Stimulated activated CD4-positive, alpha-beta T cell treated with anti-CD3 and anti-CD28 coated beads, Interleukin-2, amount 100 ng/mL, for 48 hours (primary cell): ENCODE data around the gene ZNF12.
"Not testable (repeated sequence)": the region's sequence is repeated elsewhere in the genome, so short reads cannot be mapped to it uniquely, and the experiment has no call there.

Experiments
- DNase-seq, 2 donors: peaks; one replicate each; pipeline ENCODE4 v3.0.0-alpha.2; 2020

The ZNF12 gene

DNA sequence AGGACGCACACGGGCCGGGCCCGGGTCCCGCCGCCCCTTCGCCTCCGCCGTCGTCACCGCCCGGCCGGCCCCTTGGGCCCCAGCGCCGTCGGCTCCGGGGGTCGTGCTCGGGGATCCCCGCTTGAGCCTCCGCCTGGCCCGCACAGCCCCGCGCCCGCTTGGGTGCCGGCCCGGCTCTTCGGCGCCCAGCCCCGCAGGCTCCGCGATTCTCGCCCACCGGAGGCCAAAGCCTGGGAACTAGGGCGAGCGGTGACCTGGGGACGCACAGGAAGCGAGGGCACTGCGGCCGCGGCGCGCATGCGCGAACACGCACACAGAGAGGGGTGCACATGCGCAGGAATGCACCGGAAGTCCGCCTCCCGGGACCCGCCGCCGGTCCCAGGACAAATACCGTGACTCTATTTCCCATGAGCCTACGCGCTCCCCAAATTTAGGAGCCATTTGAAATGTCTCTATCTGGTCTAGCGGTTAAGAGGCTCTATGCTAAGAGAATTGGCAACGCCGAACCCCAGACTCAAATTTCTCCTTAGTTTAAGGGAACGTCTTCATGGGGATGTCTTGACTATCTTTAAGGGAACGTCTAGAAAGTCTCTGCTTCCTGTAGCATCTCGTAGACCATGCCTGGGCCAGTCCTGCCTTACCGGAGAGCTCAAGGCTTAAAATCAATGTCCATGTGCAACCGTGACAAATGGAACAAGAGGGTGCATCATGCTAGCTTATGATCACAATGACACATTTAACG lies at the start of gene ZNF12:
Gene ZNF12, minus strand, starts transcription at position 282 of the 742 bp plus-strand sequence. CDS start 1,774 bp downstream, outside the sequence.
- DNase-seq: peak; percentile 95

DNA sequence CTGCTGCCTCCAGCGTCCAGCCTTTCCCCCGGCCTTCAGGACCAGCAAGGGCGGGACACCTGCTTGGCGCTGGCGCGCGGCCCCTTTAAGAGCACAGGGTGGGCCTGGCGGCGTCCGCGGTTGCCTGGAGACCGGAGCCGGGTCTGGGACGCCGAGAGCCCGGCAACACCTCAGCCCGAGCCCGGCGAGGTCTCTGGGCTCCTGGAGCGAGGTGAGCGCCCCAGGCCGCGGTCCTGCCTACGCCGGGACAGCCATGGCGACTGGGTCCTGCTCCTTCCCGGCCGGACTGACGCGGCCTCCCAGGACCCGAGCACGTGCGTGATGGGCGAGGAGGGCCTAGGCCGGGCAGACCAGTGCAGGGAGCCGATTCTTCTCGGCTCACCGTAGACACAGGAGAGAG lies 47.2 kb upstream of the ZNF12 start, which contains the start of gene RSPH10B2:
Gene RSPH10B2, plus strand, starts transcription at position 140 of the 400 bp plus-strand sequence. CDS start 3,575 bp downstream, outside the sequence.
- DNase-seq: not testable (repeated sequence)

DNA sequence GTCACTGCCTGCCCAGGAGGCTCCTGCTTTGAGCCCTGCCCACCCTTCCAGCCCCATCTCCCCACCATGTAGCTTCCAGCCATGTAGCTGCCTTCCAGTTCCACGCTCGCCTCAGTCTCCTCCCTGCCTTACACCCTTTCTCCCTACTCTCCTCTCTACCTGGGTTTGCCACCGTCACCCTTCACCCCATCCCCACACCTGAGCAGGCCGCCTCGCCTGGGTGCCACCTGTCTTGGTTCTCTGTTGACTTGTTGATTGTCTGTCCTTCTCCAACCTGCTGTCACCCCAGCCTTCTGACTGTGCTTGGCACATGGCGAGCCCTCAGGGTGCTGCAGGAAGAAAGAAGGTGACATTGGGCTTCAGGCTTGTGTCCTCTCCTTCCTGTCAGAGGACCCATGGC lies 43.4 kb upstream of the ZNF12 start:
- not testable (repeated sequence) for DNase-seq

DNA sequence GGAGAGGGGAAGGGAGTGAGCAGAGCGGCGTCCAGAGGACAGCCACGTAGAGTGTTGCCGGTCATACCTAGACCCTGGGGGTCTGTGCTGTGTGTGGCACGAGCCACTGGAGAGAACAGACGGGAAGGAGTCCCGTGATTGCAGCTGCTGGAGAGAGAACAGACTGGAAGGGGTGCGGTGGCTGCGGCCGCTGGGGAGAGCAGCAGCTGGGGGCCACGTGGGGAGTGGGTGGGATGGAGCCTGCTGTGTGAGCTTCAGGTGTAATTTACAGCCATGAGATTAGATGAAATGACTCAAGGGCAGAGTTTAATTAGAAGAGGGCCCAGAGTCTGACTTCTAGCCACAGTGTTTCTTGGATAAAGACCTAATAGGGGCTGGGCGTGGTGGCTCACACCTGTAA lies 42.6 kb upstream of the ZNF12 start:
- not testable (repeated sequence) for DNase-seq

DNA sequence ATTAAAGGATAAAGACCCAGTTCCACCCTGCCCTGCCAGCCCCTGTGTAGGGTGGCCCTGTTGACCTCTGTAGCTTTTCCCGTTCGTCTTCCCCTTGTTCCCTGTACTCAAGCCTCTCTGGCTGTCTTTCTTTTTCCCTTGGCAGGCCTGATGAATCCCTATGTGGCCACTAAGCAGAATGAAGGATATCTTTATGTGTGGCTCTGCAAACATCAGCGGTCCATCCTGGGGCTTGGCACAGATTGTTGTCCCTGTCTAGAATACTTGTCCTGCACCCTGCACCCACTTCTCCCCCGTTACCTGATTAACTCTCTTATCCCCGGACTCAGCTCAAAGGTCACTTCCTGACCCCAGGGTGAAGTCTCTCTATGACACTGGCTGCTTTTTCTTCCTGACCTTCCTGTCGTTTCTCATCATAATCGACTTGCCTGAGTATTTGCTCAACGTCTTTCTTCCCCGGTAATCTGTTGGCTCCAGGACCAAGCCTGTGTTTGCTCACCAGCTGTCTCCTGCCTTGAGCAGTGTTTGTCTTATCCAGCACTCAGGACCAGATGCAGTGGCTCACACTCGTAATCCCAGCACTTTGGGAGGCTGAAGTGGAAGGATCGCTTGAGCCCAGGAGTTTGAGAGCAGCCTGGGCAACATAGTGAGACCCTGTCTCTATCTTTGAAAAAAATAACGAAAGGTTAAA lies 37.8 kb upstream of the ZNF12 start:
- DNase-seq: not testable (repeated sequence)

DNA sequence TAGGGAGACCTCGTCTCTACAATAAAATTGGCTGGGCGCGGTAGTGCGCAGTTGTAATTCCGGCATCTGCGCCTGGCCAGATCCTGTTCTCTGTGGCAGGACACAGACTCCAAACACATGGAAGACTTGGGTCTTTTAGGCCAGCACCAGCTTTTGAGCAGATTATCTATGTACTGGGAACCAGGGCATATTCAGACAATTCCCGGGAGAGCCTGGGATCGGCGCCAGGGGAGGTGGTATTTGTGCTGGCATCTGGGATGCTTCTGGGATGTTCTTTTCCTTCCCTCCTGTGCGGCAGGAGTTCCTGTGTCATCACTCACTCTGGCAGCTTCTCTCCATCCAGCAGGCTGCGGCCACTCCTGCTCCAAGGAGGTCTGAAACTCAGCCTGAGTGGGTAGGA lies 31.7 kb upstream of the ZNF12 start:
- DNase-seq: not testable (repeated sequence)

DNA sequence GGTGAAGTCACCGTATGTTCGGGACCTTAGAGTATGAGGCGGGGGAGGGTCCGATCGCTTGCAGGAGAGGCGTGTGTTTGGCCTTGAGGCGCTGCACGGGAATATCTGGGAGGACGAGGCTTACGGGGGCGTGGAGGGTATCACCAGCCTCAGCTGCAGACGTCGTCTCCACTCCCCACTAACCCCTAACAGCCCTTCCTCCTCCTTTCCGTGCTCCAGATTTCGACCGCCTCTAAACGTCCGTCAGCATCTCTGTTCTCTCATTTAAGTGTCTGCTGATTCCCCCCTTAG lies 23.5 kb upstream of the ZNF12 start:
- DNase-seq: peak in 1 of 2 donors; percentile 6

DNA sequence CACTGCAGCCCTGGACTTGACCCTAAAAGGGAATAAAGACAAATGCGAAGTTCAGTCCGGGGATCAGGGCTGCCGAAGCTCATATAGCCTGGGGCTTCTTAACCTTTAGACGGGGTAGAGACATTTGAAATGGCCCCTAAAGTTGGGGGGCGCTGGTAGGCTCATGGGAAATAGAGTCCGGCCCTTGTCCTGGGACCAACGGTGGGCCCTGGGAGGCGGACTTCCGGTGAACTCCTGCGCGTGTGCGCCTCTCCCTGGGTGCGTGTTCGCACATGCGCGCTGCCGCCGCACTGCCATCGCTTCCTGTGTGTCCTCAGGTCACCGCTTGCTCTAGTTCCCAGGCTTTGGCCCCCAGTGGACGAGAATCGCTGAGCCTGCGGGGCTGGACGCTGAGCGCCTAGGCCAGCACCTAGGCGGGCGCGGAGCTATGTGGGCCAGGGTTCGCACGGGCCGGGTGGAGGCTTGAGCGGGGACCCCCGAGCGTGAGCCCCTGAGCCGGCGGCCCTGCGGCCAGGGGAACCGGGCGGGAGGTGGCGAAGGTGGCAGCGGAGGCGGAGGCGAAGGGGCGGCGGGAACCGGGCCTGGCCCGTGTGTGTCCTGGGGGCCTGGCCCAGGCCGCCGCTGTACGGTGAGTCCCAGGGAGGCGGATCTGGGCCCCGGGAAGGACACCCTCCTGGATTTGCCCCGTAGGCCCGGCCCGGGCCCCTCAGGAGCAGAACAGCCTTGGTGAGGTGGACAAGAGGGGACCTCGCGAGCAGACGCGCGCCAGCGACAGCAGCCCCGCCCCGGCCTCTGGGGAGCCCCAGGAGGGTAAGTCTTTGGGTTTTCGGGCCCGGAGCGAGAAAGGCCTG lies 23.0 kb upstream of the ZNF12 start:
- DNase-seq: peak; percentile 71 to 73

DNA sequence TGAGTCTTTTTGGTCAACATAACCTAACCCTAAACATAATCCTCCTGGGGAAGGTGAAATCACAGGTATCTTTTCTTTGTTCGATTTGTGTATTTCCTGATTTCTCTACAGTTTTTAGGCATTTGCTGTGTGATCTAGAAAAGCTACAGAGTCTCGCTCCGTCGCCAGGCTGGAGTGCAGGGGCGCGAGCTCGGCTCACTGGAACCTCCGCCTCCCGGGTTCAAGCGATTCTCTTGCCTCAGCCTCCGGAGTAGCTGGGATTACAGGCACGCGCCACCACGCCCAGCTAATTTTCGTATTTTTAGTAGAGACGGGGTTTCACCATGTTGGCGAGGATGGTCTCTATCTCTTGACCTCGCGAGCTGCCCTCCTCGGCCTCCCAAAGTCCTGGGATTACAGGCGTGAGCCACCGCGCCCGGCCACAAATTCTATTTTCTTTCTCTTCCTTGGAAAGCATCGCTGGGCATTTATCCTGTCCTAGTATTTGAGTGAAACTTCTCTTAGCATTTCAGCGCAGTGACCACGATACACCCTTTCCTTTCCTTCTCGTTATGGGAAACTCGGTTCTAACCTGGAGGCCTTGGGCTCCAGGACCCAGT lies 22.2 kb upstream of the ZNF12 start:
- DNase-seq: not testable (repeated sequence)

DNA sequence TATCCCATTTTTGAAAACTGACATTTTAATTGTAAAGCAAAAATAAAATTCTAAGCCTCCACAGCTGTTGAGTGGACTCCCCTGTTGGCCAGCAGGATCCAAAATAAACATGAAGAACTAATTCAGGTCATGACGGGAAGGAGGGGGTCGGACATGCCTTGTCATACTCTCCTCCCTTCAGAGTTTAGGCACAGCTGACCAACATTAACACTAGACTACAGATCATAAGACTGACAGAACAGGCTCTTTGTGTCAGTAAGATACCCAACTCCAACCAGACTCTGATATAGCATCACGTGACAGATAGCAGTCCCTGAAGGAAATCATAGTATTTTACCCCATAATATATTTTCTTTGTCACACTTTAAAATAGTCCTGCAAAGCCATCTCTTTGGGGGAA lies 20.9 kb upstream of the ZNF12 start:
- DNase-seq: no peak

DNA sequence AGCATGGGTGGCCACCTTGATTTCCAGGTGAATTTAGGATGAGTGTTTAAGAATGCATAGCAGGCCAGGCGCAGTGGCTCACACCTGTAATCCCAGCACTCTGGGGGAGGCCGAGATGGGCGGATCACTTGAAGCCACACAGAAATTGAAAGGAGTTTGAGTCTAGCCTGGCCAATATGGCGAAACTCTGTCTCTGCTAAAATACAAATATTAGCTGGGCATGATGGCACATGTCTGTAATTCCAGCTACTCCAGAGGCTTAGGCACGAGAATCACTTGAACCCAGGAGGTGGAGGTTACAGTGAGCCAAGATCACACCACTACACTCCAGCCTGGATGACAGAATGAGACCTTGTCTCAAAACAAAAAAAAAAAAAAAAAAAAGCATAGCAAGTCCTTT lies 19.6 kb upstream of the ZNF12 start:
- DNase-seq: not testable (repeated sequence)

DNA sequence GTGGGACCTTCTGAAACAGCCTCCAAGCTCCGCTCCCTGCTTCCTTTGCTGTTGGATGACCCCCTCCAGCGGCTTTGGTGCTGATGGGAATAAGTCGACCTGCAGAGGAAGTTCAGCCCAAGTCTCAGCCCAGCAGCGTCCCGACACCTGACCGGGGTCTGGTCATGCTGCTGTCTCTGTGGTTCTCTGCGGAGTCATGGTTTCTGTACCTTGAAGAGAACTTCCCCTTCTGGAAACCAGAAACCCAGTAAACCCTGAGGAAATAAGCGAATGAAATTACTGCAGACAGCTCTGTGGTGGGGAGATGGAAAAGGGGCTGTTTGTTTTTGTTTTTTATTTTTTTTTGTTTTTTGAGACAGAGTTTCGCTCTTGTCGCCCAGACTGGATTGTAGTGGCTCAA lies 18.3 kb upstream of the ZNF12 start:
- no peak for DNase-seq

DNA sequence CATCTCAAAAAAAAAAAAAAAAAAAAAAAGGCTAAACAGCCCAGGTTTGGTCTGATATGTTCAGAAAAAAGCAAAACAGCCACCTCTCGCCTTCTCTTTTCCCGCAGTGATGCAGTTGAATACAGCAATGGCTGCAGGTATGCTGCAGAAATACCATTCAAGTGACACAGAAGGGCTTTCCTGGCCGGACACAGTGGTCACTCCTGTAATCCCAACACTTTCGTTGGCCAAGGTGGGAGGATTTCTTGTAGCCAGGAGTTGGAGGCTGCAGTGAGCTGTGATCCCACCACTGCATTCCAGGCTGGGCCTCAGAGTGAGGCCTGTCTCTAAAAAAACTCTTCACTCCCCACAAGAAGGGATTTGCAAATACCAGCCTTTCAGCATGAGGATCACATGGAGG lies 17.6 kb upstream of the ZNF12 start:
- not testable (repeated sequence) for DNase-seq

DNA sequence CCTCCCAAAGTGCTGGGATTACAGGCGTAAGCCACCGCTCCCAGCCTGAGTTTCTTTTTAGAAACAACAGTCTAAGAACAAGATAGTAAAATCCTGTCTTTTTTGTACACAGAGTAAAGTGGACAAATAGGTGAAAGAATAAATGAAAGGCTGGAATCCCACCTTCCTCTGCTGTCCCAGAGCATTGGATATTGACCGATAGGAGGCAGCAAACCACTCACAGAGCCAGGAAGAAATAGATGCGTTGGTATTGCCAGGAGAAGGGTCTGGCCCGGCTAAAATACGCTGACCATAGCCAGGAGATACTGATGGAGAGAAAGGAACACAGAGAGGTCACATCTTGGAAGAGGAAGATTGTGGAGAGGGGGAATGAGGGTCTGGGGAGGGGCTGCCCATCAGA lies 11.4 kb upstream of the ZNF12 start:
- no peak for DNase-seq

DNA sequence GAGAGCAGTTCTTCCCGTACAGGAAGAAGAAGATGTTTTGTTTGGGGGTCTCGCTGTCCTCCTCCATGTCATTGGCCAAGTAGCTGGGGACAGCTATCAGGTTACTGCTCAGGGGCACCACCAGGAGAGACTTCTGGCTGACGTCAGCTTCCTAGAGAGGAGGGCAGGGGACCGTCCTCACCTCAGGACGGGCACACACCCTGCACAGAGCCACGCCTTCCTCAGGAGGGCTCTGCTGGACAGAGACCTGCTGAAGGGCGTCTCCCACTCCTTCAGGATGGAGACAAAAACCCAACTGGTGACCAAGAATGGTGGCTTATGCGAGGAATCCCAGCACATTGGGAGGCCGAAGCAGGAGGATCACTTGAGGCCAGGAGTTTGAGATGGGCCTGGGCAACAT lies 9.2 kb upstream of the ZNF12 start:
- DNase-seq: not testable (repeated sequence)

DNA sequence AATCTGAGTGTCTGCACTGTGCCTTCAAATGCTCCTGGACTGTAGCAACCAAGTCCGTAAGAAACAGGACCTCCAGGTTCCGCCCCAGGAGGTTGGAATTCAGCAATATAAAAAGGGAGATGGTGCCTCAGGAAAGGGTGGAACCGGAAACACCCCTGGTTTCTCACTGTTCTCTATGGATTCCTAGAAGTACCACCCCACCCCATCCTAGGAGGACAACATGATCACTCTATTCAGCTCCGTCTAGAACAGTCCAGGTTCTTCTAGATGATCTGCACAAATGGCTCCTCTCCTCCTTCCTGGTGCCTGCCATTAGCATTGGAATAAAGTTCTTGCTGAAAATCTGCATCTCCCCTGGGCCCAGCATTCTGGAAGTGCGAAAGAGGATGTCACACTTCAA lies 7.6 kb upstream of the ZNF12 start:
- no peak for DNase-seq

DNA sequence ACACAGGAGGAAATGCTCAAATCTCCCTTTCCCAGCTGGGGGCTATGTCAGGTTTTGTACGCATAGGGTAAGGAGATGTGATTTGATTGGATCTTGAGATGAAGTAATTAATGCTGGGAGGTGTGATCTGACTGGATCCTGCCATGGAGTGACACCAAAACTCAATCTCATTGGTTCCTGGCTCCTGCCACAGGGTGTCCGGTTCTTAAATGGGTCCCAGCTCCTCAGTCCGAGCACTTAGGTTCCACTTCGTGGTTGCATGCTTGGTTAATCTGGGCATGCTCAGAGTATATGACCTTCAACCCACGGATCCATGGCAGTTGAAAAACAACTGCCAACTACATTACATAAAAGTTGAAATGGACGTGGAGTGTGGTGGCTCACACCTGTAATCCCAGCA lies 3.1 kb upstream of the ZNF12 start:
- DNase-seq: peak in 1 of 2 donors; percentile 14

DNA sequence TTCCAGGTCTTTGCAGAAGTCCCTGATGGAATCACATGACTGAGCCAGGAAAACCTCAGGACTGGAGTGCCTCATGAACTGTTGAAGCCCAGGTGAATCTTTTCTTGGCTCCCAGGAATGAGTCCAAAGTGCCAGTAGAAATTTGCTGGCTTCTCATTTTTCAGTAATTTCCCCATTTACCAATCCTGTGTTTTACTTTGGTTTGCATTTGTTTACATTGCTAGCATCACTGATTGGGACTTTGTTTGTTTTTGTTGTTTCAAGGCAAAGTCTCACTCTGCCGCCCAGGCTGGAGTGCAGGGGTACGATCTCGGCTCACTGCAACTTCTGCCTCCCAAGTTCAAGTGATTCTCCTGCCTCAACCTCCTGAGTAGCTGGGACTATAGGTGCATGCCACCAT lies 1.6 kb upstream of the ZNF12 start:
- DNase-seq: no peak

DNA sequence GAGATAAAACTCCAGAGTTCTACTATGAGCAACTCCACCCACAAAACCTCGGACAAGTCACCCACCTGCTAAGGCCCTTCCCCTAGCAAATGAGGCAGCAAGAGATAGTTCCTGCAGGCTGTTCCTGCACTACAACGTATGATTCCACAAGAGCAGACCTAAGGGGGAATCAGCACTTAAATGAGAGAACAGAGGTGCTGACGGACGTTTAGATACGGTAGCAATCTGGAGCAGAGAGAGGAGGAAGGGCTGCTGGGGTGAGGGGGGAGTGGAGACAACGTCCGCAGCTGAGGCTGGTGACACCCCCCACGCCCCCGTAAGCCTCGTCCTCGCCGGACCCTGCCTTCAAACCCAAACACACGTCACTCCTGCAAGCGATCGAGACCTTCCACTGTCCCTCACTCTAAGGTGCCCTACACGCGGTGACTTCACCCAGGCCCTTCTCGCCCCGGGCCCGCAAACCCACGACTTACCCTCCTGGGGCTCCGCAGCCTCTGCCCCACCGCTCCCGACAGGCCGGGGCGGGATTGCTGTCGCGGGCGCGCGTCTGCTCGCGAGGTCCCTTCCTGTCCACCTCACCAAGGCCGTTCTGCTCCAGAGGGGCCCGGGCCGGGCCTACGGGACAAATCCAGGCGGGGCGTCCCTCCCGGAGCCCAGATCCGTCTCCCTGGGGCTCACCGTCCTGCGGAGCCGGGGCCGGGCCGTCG lies 635 bp downstream of the ZNF12 start:
- peak; percentile 8 to 21 for DNase-seq

DNA sequence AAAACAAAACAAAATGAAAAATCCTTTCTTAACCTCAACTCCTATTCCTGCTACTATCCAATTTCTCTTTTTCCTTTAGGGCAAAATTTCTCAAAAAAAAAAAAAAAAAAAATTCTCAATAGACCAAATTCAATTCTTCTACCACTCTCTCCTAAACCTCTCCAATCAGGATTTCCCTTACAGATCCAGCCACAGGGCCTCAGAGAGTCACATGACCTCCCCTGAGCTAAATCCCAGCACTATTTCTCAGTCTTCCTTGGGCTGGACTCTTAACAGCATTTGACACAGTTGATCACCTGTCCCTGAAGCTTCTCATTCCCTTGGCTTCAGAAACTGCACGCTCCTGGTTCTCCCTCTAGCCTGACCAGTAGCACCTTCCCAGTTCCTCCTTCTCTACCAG lies 4.9 kb downstream of the ZNF12 start:
- DNase-seq: no peak

DNA sequence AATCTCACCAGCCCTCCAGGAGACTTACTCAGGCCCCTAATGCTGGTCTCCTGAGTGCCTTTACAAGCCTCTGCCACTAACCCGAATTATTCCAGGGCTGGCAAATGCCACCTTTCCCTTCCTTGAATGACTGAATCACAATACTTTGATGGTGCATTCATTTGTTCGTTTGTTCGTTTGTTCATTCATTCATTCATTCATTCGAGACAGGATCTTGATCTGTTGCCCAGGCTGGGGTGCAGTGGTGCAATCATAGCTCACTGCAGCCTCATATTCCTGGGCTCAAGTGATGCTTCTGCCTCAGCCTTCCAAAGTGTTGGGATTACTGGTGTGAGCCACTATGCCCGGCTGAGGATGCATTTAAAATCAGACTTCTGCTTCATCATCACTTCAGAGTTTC lies 6.0 kb downstream of the ZNF12 start:
- DNase-seq: no peak

DNA sequence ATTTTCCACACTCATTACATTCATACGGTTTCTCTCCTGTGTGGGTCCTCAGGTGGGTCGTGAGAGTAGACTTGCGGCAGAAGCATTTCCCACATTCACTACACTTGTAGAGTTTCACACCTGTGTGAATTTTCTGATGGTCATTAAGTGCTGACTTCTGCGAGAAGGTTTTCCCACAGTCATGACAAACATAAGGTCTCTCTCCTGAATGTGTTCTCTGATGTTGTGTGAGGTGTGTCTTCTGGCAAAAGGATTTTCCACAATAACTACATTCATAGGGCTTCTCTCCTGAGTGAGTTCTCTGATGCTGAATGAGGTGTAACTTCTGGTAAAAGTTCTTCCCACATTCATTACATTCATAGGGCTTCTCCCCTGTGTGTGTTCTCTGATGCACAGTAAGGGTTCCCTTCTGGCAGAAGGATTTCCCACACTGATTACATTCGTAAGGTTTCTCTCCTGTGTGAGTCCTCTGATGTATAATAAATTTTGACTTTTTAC lies 15.1 kb downstream of the ZNF12 start:
- DNase-seq: no peak
